ENCODE data around the gene PDC. TPM values are rescaled to one million over a fixed set of nuclear protein-coding genes. Genes with fewer than 3 reads are reported as not detected.
A peak's percentile ranks its signal among the peaks of the same experiment; 100 is the strongest.

Gene PDC
- total and polyA plus RNA-seq, 2 experiments from 2014 or later = 0.94 TPM; not detected in 1

GRCh38 chr1:186481303-186481888 lies 20.5 kb upstream of the PDC start:
- Histone ChIP-seq H3K9me2 (ENCODE audit: insufficient read depth) (no peaks in the 10 kb centered on the region), H3K4me3 (no peak overlapping the region), H3K79me2 (ENCODE audit: insufficient read depth) (no peaks in the 10 kb centered on the region), H3K9ac (no peak overlapping the region), H3K9me3 (ENCODE audit: low read depth) (no peaks in the 10 kb centered on the region), H2AFZ (peak overlapping the region; percentile 12; the same call in 1 of the 2 replicates), H3K4me1 (ENCODE audit: insufficient read depth) (peaks cover 11% of the 10 kb centered on the region), H3K36me3 (ENCODE audit: low read depth) (no peaks in the 10 kb centered on the region), H3K27me3 (replicated peaks; ENCODE audit: insufficient read depth) (no peaks in the 10 kb centered on the region), H3K4me2 (ENCODE audit: unreplicated experiment) (no peak overlapping the region), H4K20me1 (ENCODE audit: insufficient read depth) (no peaks in the 10 kb centered on the region), H3K27ac (no peak overlapping the region), H3F3A (ENCODE audit: insufficient read depth) (peaks cover 6% of the 10 kb centered on the region; the same call in 1 of the 2 replicates)
- DNase-seq = no peak
- WGBS, 2 experiments (ENCODE audit: low coverage in 1 of 2, low lambda C conversion rate in 2 of 2, missing lambda C conversion rate in 2 of 2) = 62 to 65% methylated on average over 2 of the region's 2 CpGs
- in situ Hi-C loops (cut with MboI) = loop anchor here (10.0 kb wide), 3 partner anchors 123 to 503 kb away; partner anchors contain the start of gene PTGS2
- TF ChIP-seq EZH2 (IDR thresholded peaks at IDR 0.05; ENCODE audit: insufficient read depth, poor library complexity, severe bottlenecking) (no peak), EZH2phosphoT487 (IDR thresholded peaks at IDR 0.05; ENCODE audit: insufficient read depth, low read depth) (no peak)

DNA sequence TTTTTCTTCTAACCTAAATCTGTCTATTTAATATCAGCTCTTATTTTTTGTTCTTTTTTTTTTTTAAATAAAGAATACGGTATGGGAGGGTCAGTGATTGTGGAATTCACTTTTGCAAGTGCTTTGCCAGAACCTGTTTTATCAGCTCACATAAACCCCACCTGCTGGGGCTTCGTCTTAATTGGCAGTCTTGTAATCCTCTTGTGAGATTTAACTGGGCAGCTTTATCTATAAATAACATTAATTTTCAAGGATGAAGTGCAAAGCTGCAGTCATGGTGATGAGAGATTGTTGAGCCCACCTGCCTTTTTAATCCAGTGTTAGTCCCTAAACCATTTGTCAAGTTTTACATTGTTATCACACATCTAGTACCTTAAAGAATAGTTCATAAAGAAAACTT lies 18.2 kb upstream of the PDC start:
- in situ Hi-C loops (cut with MboI) = no loop called here
- WGBS, 2 experiments (ENCODE audit: low coverage in 1 of 2, low lambda C conversion rate in 2 of 2, missing lambda C conversion rate in 2 of 2) = 88 to 94% methylated on average over 2 of the region's 2 CpGs
- no peak for DNase-seq

GRCh38 chr1:186476264-186477040 lies 15.5 kb upstream of the PDC start:
- Histone ChIP-seq H2AFZ (peak overlapping the region; percentile 31), H3K9me3 (ENCODE audit: low read depth) (no peaks in the 10 kb centered on the region), H3K9me2 (ENCODE audit: insufficient read depth) (no peaks in the 10 kb centered on the region), H3K4me1 (ENCODE audit: insufficient read depth) (peaks cover 13% of the 10 kb centered on the region), H3K4me3 (no peak overlapping the region), H3K79me2 (ENCODE audit: insufficient read depth) (no peaks in the 10 kb centered on the region), H3K9ac (0 out of 2 replicates have a peak overlapping the region, but pooled peaks have one; percentile 1), H4K20me1 (ENCODE audit: insufficient read depth) (no peaks in the 10 kb centered on the region), H3F3A (ENCODE audit: insufficient read depth) (peaks cover 11% of the 10 kb centered on the region; the same call in 1 of the 2 replicates), H3K36me3 (ENCODE audit: low read depth) (no peaks in the 10 kb centered on the region), H3K27me3 (replicated peaks; ENCODE audit: insufficient read depth) (no peaks in the 10 kb centered on the region), H3K27ac (peak overlapping the region; percentile 18), H3K4me2 (ENCODE audit: unreplicated experiment) (no peak overlapping the region)
- peak; percentile 52 for DNase-seq
- in situ Hi-C loops (cut with MboI) = no loop called here
- WGBS, 2 experiments (ENCODE audit: low coverage in 1 of 2, low lambda C conversion rate in 2 of 2, missing lambda C conversion rate in 2 of 2) = 59 to 68% methylated on average over 5 of the region's 5 CpGs
- TF ChIP-seq EZH2 (IDR thresholded peaks at IDR 0.05; ENCODE audit: insufficient read depth, poor library complexity, severe bottlenecking) (no peak), EZH2phosphoT487 (IDR thresholded peaks at IDR 0.05; ENCODE audit: insufficient read depth, low read depth) (no peak)

More for the DNA sequence above, 18.2 kb upstream of the PDC start:
- Histone ChIP-seq H3K27ac (no peak overlapping the region), H3K79me2 (ENCODE audit: insufficient read depth) (no peaks in the 10 kb centered on the region), H3K36me3 (ENCODE audit: low read depth) (no peaks in the 10 kb centered on the region), H3K9me2 (ENCODE audit: insufficient read depth) (no peaks in the 10 kb centered on the region), H3K9me3 (ENCODE audit: low read depth) (no peaks in the 10 kb centered on the region), H2AFZ (no peak overlapping the region), H3F3A (ENCODE audit: insufficient read depth) (peaks cover 11% of the 10 kb centered on the region; the same call in 1 of the 2 replicates), H4K20me1 (ENCODE audit: insufficient read depth) (no peaks in the 10 kb centered on the region), H3K4me3 (no peak overlapping the region), H3K4me2 (ENCODE audit: unreplicated experiment) (no peak overlapping the region), H3K9ac (no peak overlapping the region), H3K4me1 (ENCODE audit: insufficient read depth) (peaks cover 17% of the 10 kb centered on the region), H3K27me3 (replicated peaks; ENCODE audit: insufficient read depth) (no peaks in the 10 kb centered on the region)
- TF ChIP-seq EZH2phosphoT487 (IDR thresholded peaks at IDR 0.05; ENCODE audit: insufficient read depth, low read depth) (no peak), EZH2 (IDR thresholded peaks at IDR 0.05; ENCODE audit: insufficient read depth, poor library complexity, severe bottlenecking) (no peak)

DNA sequence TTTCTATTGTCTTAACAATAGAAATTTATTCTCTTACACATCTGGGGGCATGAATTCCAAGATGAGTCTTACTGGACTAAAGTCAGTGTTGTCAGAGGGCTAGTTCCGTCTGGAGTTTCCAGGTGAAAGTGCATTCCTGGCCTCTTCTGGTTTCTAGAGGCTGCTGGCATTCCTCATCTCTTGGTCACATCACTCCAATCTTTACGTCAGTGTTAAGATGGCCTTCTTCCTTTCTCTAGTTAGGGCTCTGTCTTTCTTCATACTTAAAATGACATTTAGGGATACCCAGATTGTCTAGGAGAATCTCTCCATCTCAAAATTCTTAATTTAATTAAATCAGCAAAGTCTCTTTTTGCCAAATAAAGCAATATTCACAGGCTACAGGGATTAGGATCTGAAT lies 13.3 kb upstream of the PDC start:
- Histone ChIP-seq H4K20me1 (ENCODE audit: insufficient read depth) (no peaks in the 10 kb centered on the region), H2AFZ (no peak overlapping the region), H3K9me3 (ENCODE audit: low read depth) (no peaks in the 10 kb centered on the region), H3K9ac (no peak overlapping the region), H3K4me2 (ENCODE audit: unreplicated experiment) (no peak overlapping the region), H3K27me3 (replicated peaks; ENCODE audit: insufficient read depth) (no peaks in the 10 kb centered on the region), H3K27ac (no peak overlapping the region), H3K4me1 (ENCODE audit: insufficient read depth) (peaks cover 13% of the 10 kb centered on the region), H3F3A (ENCODE audit: insufficient read depth) (peaks cover 11% of the 10 kb centered on the region; the same call in 1 of the 2 replicates), H3K79me2 (ENCODE audit: insufficient read depth) (no peaks in the 10 kb centered on the region), H3K4me3 (no peak overlapping the region), H3K36me3 (ENCODE audit: low read depth) (no peaks in the 10 kb centered on the region), H3K9me2 (ENCODE audit: insufficient read depth) (no peaks in the 10 kb centered on the region)
- in situ Hi-C loops (cut with MboI) = no loop called here
- TF ChIP-seq EZH2phosphoT487 (IDR thresholded peaks at IDR 0.05; ENCODE audit: insufficient read depth, low read depth) = no peak
- no peak for TF ChIP-seq EZH2 (IDR thresholded peaks at IDR 0.05; ENCODE audit: insufficient read depth, poor library complexity, severe bottlenecking)
- 56 to 77% methylated on average over 2 of the region's 2 CpGs for WGBS, 2 experiments (ENCODE audit: low coverage in 1 of 2, low lambda C conversion rate in 2 of 2, missing lambda C conversion rate in 2 of 2)
- DNase-seq = no peak
